HuH-7 (cell line): Measurements from ENCODE around the gene LMF1.
"Not testable (repeated sequence)": the region's sequence is repeated elsewhere in the genome, so short reads cannot be mapped to it uniquely, and the experiment has no call there.

Source experiments
- DNase-seq: peaks from one replicate; pipeline ENCODE4 v3.0.0; 2011; ENCODE audit warnings: low spot score

LMF1 gene

GRCh38 chr16:970386-970765 lies 408 bp downstream of the LMF1 start:
- DNase-seq = no peak

GRCh38 chr16:969508-970385 lies 1.0 kb downstream of the LMF1 start:
- no peak for DNase-seq

DNA sequence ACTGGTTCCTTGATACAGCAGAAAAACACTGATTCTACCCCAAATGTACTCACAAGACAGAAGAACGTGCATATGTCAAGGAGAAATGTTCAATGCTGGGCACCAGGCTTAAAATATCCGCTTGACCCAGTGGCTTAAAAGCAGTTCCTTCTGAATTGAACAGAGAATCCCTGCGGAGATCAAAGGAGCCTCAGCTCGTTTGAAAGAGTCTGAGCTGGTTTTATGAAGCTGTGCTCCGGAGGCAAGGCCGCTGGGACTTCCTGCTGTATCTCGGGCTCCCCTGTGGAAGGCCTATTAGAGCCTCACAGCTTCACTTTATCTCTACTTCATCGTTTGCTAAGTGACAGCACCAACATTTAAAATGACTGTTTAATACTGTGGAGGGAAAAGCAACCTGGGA lies 2.2 kb downstream of the LMF1 start:
- no peak for DNase-seq

GRCh38 chr16:967546-968295 lies 3.1 kb downstream of the LMF1 start:
- DNase-seq = no peak

DNA sequence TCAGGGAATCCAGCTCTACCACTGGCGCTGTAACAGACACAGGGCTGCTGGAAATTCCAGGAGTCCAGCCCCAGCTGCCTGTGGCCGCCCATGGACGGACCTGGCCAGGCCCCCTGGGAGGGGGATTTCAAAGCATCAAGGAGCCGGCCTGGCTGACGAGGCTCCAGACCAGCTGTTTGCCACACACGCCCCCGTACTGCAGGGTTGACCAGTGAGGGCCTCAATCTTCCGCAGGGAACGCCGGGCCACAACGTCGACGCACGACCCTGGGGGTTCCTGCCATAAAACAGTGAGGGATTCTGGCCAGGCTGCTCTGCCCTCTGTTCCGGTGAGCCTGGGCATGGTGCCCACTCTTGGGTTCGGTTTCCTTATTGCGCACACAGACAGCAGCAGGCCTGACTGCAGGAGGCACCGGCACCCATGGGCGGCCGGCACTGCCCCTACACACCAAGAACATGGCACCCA lies 3.7 kb downstream of the LMF1 start:
- no peak for DNase-seq

GRCh38 chr16:966505-966904 lies 4.3 kb downstream of the LMF1 start:
- no peak for DNase-seq

DNA sequence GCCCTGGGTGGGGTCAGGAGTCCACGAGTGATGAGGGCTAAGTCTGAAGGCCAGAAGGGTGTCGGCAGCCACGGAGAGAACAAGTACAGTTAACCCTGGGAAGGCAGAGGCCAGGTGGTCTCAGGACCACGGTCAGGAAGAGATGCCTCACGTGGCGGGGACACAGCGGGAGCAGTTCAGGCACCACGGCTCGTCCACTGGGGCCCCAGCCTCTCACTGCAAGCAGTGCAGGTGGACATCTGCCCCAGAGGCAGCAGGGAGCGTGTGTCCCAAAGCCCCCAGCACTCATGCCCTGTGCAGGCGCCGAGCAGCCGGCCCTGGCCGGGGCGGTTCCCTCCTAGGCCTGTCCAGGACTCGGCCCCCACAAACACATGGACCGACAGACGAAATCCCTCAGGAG lies 4.7 kb downstream of the LMF1 start:
- DNase-seq = no peak

- DNase-seq = no peak
Measured at GRCh38 chr16:965487-965886, 5.3 kb downstream of the LMF1 start.

- DNase-seq = no peak
Measured at GRCh38 chr16:965036-965395, 5.8 kb downstream of the LMF1 start.

- no peak for DNase-seq
Measured at GRCh38 chr16:964356-965035, 6.3 kb downstream of the LMF1 start.

GRCh38 chr16:963913-964312 lies 6.9 kb downstream of the LMF1 start:
- DNase-seq = no peak

GRCh38 chr16:962901-963814 lies 7.6 kb downstream of the LMF1 start:
- DNase-seq = no peak

GRCh38 chr16:962366-962765 lies 8.4 kb downstream of the LMF1 start:
- DNase-seq = no peak

GRCh38 chr16:959232-960040 lies 11.3 kb downstream of the LMF1 start:
- no peak for DNase-seq

DNA sequence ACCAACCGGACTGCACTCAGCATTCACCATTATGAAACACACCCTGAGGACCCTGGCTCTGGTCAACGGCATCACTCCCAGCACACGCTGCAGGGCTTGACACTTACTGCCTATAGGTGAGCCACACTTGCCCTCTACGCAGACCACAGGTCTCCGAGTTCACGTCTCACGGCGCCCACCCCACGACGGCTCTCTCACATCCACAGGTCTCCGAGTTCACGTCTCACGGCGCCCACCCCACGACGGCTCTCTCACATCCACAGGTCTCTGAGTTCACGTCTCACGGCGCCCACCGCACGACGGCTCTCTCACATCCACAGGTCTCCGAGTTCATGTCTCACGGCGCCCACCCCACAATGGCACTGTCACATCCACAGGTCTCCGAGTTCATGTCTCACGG lies 15.0 kb downstream of the LMF1 start:
- not testable (repeated sequence) for DNase-seq

- not testable (repeated sequence) for DNase-seq
Measured at GRCh38 chr16:953818-954217, 17.0 kb downstream of the LMF1 start.

- DNase-seq = no peak
Measured at GRCh38 chr16:952321-952720, 18.5 kb downstream of the LMF1 start.

DNA sequence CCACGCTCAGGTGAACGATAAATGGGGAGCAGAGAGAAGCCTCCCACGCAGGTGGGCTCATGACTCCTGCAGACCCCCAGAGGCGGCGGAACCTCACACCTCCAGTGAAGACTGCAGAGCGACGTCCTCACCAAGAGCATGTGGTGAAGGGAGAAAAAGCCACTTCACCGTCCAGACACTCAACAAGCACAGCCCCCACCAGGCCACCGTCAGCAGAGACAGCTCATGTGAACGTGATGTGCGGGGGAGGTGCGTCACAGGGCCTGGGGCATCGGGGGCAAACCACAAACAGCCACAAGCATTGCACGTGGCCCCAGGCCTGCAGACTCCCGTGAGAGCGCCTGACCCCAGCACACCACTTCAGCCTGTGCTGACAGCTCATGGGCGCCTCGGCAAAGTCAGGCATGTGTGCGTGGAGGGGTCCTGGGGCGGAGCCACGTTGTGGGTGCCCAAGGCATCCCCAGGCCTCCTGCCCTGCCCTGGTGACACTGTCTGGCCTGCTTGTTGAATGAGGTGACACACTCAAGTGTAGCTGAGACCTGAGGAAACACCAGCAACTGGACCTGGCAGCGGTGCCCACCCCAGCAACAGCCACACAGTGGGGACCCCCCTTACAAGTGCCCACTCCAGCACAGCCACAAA lies 19.0 kb downstream of the LMF1 start:
- no peak for DNase-seq

DNA sequence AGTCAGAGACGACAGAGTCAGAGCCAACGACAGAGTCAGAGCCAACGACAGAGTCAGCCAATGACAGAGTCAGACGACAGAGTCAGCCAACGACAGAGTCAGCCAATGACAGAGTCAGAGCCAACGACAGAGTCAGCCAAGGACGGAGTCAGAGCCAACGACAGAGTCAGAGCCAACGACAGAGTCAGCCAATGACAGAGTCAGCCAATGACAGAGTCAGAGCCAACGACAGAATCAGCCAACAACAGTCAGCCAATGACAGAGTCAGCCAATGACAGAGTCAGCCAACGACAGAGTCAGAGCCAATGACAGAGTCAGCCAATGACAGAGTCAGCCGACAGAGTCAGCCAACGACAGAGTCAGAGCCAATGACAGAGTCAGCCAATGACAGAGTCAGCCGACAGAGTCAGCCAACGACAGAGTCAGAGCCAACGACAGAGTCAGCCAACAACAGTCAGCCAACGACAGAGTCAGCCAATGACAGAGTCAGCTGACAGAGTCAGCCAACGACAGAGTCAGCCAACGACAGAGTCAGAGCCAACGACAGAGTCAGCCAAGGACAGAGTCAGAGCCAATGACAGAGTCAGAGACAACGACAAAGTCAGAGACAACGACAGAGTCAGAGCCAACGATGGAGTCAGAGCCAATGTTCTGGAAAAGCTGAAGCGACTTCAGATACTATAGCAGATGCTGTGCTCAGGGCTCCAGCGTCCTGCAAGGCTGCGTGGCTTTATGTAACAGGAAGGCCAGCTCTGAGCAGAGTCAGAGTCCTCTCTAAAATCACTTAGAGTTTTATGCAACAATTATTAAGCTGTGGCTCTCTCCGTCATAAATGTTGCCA lies 19.8 kb downstream of the LMF1 start:
- not testable (repeated sequence) for DNase-seq
